ENCODE measurements around the gene CMKLR1. TPM values are rescaled to one million over a fixed set of nuclear protein-coding genes. Genes with fewer than 3 reads are reported as not detected.
A peak's percentile ranks its signal among the peaks of the same experiment; 100 is the strongest.

CMKLR1 gene
- total RNA-seq, 1 experiment from 2014 or later = 0.66 TPM

DNA sequence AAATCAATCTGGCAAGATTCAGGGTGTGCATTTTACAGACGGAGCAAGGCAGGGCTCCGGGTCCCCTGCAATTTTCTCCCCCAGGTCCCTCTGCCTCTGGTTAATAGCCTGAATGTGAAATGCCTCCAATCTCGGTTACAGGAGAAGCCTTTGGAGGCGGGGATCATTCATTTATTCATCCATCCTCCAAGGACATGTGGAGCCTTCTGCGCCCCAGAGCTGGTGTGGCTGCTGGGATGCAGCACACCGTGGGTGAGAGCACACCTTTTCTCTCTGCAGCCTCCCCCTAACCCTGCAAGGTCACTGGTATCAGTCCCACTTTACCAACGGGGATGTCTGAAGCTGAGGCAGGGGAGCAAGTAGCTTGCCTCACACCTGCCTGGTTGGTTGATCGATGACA is 35.4 kb downstream of the CMKLR1 start:
- Histone ChIP-seq H2BK120ac (ENCODE audit: low read depth, low read length, poor library complexity, severe bottlenecking) (no peak overlapping the region), H4K8ac (replicated peaks; ENCODE audit: insufficient read length, low read depth, low read length) (no peak overlapping the region), H3K79me2 (ENCODE audit: insufficient read depth, low read length) (no peaks in the 10 kb centered on the region), H3K9ac (ENCODE audit: extremely low read depth, insufficient read length, low read length) (no peak overlapping the region), H4K20me1 (ENCODE audit: control insufficient read depth, insufficient read depth, insufficient read length) (no peaks in the 10 kb centered on the region), H3K23ac (ENCODE audit: insufficient read length, low read depth, low read length) (no peak overlapping the region), H2BK12ac (ENCODE audit: insufficient read length, low read depth, low read length) (no peak overlapping the region), H3K9me3 (ENCODE audit: control insufficient read depth, low read depth, low read length) (no peaks in the 10 kb centered on the region), H3K79me1 (ENCODE audit: insufficient read depth, low read depth, low read length, poor library complexity, severe bottlenecking) (no peaks in the 10 kb centered on the region), H2AK5ac (ENCODE audit: insufficient read length, low read length) (no peak overlapping the region), H3K27me3 (ENCODE audit: insufficient read depth, low read length) (no peaks in the 10 kb centered on the region), H3K23me2 (ENCODE audit: insufficient read length, low read depth, low read length, poor library complexity, severe bottlenecking) (no peaks in the 10 kb centered on the region), H3K4me1 (ENCODE audit: insufficient read depth, low read length) (peaks cover 4% of the 10 kb centered on the region; the same call in 1 of the 2 replicates), H3K14ac (ENCODE audit: insufficient read depth, low read length) (peak overlapping the region; percentile 26; the same call in 1 of the 2 replicates), H2AFZ (ENCODE audit: low read length) (no peak overlapping the region), H3K56ac (ENCODE audit: insufficient read length, low read depth, low read length) (no peak overlapping the region), H3K27ac (ENCODE audit: insufficient read length, low read depth, low read length) (no peak overlapping the region), H4K91ac (ENCODE audit: insufficient read length, low read depth, low read length) (no peak overlapping the region), H3T11ph (ENCODE audit: low read length) (no peak overlapping the region), H2BK5ac (ENCODE audit: insufficient read length, low read length) (no peak overlapping the region), H3K4ac (ENCODE audit: low read depth, low read length) (no peak overlapping the region), H3K4me2 (ENCODE audit: insufficient read depth, insufficient read length, low read length) (no peak overlapping the region), H2BK15ac (ENCODE audit: low read depth, low read length) (no peak overlapping the region), H3K18ac (ENCODE audit: insufficient read length, low read depth, low read length) (no peak overlapping the region), H2BK20ac (ENCODE audit: low read depth, low read length, poor library complexity, severe bottlenecking) (no peak overlapping the region), H4K5ac (ENCODE audit: insufficient read length, low read depth, low read length) (no peak overlapping the region)
- no peak overlapping the region for H3K27ac Mint-ChIP-seq
- TF ChIP-seq, protein P1, sequence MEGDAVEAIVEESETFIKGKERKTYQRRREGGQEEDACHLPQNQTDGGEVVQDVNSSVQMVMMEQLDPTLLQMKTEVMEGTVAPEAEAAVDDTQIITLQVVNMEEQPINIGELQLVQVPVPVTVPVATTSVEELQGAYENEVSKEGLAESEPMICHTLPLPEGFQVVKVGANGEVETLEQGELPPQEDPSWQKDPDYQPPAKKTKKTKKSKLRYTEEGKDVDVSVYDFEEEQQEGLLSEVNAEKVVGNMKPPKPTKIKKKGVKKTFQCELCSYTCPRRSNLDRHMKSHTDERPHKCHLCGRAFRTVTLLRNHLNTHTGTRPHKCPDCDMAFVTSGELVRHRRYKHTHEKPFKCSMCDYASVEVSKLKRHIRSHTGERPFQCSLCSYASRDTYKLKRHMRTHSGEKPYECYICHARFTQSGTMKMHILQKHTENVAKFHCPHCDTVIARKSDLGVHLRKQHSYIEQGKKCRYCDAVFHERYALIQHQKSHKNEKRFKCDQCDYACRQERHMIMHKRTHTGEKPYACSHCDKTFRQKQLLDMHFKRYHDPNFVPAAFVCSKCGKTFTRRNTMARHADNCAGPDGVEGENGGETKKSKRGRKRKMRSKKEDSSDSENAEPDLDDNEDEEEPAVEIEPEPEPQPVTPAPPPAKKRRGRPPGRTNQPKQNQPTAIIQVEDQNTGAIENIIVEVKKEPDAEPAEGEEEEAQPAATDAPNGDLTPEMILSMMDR (conservative IDR thresholded peaks at IDR 0.05) = no peak
- H3K27me3 Mint-ChIP-seq (ENCODE audit: low read depth) = peaks cover 6% of the 10 kb centered on the region
- peaks cover 3% of the 10 kb centered on the region in 2 experiments; a peak in 2 of 5 replicates for H3K9me3 Mint-ChIP-seq
- WGBS (ENCODE audit: extremely low coverage, insufficient read length, low lambda C conversion rate) = no CpG with 5 or more reads among the region's 8 CpGs
- peaks cover 0 to 2% (median 0%) of the 10 kb centered on the region in 3 experiments; a peak in 2 of 7 replicates for H3K36me3 Mint-ChIP-seq (ENCODE audit: insufficient read depth in 1 of 3, low read depth in 3 of 3)
- H3K4me1 Mint-ChIP-seq = peaks cover 43 to 51% of the 10 kb centered on the region in 2 experiments
- no peak overlapping the region for H3K4me3 Mint-ChIP-seq
- DNase-seq = no peak

Data from H9 (cell line).